HK-2 (cell line): Measurements from ENCODE around the gene SLC6A18.

Source experiments
- DNase-seq: peaks from one replicate; pipeline ENCODE4 v3.0.0-alpha.2; 2018; ENCODE audit not compliant: unreplicated experiment

Gene SLC6A18

DNA sequence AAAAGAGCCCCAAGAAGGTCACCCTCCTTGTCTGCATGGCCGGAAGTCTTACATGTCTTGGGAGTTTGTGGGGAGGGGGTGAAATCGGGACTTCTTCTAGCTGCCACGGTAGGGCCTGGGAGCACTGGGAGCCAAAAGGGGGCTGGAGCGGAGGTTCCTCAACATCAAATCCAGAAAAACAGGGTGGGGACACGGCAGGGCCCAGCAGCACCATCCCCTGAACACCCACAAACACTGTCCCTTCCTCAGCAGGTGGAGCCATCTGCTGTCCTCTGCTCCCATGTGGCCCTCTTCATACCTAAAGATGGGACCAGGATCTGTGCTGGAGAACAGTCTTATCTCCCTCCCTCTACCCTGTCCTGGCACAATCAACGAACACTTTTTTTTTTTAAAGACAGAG is 67.0 kb downstream of the SLC6A18 start:
- no peak for DNase-seq

DNA sequence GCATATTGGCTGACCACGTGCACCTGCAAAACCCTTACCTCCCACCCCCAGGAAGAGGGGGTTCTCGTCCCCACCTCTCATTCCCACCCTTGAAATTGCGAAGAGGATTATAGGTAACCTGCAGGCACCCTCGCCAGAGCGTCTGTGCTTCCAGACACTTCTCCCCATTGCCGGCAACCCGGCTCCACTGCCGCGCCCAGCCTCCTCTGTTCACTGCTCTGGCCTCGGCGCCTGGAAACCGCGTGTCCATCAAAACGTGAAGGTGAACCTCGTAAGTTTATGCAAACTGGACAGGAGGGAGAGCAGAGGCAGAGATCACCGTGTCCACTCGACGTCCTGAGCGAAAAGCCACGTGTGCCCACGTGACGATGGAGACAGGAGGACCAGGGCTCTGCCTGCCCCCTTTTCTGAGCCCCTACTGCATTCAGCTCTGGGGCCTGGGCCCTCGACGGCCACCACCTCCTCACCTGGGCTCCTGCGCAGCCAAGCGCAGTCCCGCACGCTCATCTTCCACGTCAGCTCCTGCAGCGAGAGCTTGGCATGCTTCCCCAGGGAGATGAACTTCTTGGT is 67.8 kb downstream of the SLC6A18 start:
- no peak for DNase-seq

DNA sequence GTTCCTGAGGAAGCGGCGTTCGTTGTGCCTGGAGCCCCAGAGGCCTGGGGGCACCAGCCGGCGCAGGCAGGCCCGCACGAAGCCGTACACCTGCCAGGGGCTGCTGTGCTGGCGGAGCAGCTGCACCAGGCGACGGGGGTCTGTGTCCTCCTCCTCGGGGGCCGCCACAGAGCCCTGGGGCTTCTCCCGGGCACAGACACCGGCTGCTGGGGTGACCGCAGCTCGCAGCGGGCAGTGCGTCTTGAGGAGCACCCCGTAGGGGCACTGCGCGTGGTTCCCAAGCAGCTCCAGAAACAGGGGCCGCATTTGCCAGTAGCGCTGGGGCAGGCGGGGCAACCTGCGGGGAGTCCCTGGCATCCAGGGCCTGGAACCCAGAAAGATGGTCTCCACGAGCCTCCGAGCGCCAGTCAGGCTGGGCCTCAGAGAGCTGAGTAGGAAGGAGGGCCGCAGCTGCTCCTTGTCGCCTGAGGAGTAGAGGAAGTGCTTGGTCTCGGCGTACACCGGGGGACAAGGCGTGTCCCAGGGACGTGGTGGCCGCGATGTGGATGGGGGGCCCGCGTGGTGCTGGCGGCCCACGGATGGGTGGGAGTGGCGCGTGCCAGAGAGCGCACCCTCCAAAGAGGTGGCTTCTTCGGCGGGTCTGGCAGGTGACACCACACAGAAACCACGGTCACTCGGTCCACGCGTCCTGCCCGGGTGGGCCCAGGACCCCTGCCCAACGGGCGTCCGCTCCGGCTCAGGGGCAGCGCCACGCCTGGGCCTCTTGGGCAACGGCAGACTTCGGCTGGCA is 68.4 kb downstream of the SLC6A18 start:
- no peak for DNase-seq

DNA sequence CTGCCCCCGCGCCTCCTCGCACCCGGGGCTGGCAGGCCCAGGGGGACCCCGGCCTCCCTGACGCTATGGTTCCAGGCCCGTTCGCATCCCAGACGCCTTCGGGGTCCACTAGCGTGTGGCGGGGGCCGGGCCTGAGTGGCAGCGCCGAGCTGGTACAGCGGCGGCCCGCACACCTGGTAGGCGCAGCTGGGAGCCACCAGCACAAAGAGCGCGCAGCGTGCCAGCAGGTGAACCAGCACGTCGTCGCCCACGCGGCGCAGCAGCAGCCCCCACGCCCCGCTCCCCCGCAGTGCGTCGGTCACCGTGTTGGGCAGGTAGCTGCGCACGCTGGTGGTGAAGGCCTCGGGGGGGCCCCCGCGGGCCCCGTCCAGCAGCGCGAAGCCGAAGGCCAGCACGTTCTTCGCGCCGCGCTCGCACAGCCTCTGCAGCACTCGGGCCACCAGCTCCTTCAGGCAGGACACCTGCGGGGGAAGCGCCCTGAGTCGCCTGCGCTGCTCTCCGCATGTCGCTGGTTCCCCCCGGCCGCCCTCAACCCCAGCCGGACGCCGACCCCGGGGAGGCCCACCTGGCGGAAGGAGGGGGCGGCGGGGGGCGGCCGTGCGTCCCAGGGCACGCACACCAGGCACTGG is 69.1 kb downstream of the SLC6A18 start:
- no peak for DNase-seq

DNA sequence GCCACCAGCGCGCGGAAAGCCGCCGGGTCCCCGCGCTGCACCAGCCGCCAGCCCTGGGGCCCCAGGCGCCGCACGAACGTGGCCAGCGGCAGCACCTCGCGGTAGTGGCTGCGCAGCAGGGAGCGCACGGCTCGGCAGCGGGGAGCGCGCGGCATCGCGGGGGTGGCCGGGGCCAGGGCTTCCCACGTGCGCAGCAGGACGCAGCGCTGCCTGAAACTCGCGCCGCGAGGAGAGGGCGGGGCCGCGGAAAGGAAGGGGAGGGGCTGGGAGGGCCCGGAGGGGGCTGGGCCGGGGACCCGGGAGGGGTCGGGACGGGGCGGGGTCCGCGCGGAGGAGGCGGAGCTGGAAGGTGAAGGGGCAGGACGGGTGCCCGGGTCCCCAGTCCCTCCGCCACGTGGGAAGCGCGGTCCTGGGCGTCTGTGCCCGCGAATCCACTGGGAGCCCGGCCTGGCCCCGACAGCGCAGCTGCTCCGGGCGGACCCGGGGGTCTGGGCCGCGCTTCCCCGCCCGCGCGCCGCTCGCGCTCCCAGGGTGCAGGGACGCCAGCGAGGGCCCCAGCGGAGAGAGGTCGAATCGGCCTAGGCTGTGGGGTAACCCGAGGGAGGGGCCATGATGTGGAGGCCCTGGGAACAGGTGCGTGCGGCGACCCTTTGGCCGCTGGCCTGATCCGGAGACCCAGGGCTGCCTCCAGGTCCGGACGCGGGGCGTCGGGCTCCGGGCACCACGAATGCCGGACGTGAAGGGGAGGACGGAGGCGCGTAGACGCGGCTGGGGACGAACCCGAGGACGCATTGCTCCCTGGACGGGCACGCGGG is 69.9 kb downstream of the SLC6A18 start, which contains the start of gene TERT:
Gene TERT, minus strand, starts transcription at position 234 of the 815 bp plus-strand sequence. Its CDS starts 79 bp downstream, at position 155.
- DNase-seq = no peak

DNA sequence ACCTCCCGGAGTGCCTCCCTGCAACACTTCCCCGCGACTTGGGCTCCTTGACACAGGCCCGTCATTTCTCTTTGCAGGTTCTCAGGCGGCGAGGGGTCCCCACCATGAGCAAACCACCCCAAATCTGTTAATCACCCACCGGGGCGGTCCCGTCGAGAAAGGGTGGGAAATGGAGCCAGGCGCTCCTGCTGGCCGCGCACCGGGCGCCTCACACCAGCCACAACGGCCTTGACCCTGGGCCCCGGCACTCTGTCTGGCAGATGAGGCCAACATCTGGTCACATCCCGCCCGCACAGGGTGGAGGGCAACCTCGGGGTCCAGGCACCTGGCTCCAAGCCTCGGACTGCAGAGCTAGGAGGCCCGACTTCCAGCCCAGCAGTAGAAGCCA is 70.5 kb downstream of the SLC6A18 start:
- no peak for DNase-seq
